ENCODE data around the gene RAB19.

DNA sequence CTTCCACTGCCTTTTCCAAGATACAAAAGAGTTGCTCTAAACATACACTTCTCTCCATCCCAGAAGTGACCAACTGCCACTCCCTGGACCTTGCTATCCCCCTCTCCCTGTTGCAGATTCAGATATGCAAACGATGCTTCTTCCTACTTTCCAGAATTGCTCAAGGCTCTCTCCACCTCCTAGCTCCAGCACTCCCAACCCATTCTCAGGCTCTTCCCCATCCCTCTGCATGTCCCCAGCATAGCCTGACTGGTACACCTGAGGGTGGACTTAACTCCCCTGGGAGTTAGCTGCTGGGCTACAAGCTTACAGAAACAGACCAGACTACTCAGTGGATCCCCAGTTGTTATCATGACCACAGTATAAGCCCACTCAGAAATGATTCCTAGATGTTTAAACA lies 47.9 kb downstream of the RAB19 start:
- TF ChIP-seq, protein P1, sequence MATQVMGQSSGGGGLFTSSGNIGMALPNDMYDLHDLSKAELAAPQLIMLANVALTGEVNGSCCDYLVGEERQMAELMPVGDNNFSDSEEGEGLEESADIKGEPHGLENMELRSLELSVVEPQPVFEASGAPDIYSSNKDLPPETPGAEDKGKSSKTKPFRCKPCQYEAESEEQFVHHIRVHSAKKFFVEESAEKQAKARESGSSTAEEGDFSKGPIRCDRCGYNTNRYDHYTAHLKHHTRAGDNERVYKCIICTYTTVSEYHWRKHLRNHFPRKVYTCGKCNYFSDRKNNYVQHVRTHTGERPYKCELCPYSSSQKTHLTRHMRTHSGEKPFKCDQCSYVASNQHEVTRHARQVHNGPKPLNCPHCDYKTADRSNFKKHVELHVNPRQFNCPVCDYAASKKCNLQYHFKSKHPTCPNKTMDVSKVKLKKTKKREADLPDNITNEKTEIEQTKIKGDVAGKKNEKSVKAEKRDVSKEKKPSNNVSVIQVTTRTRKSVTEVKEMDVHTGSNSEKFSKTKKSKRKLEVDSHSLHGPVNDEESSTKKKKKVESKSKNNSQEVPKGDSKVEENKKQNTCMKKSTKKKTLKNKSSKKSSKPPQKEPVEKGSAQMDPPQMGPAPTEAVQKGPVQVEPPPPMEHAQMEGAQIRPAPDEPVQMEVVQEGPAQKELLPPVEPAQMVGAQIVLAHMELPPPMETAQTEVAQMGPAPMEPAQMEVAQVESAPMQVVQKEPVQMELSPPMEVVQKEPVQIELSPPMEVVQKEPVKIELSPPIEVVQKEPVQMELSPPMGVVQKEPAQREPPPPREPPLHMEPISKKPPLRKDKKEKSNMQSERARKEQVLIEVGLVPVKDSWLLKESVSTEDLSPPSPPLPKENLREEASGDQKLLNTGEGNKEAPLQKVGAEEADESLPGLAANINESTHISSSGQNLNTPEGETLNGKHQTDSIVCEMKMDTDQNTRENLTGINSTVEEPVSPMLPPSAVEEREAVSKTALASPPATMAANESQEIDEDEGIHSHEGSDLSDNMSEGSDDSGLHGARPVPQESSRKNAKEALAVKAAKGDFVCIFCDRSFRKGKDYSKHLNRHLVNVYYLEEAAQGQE (IDR thresholded peaks at IDR 0.05; ENCODE audit: insufficient read depth in 1 of 2, low read depth in 2 of 2, low read length in 1 of 2): no peak
- TF ChIP-seq POLR2AphosphoS5 (IDR thresholded peaks at IDR 0.05; ENCODE audit: low read depth, low read length): no peak
